ENCODE results near the gene CACNG3. TPM values are rescaled to one million over a fixed set of nuclear protein-coding genes. Genes with fewer than 3 reads are reported as not detected.

The CACNG3 gene
- total RNA-seq, 1 experiment from 2014 or later, result not detected

DNA sequence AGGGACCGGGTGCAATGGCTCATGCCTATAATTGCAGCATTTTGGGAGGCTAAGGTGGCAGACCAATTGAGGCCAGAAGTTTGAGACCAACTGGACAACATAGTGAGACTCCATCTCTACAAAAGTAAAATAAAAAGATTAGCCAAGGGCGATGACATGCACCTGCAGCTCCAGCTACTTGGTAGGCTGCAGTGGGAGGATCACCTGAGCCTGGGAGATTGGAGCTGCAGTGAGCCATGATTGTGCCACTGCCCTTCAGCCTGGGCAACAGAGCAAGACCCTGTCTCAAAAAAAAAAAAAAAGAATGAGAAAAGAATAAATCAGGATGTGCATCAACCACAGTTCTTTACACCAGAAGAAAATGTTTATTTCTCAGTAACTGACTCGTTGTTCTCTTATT, 76.0 kb downstream of the CACNG3 start:
- intact Hi-C loops (cut with micrococcal nuclease), result no loop called here
- TF ChIP-seq, protein P1, sequence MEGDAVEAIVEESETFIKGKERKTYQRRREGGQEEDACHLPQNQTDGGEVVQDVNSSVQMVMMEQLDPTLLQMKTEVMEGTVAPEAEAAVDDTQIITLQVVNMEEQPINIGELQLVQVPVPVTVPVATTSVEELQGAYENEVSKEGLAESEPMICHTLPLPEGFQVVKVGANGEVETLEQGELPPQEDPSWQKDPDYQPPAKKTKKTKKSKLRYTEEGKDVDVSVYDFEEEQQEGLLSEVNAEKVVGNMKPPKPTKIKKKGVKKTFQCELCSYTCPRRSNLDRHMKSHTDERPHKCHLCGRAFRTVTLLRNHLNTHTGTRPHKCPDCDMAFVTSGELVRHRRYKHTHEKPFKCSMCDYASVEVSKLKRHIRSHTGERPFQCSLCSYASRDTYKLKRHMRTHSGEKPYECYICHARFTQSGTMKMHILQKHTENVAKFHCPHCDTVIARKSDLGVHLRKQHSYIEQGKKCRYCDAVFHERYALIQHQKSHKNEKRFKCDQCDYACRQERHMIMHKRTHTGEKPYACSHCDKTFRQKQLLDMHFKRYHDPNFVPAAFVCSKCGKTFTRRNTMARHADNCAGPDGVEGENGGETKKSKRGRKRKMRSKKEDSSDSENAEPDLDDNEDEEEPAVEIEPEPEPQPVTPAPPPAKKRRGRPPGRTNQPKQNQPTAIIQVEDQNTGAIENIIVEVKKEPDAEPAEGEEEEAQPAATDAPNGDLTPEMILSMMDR (conservative IDR thresholded peaks at IDR 0.05; ENCODE audit: low read depth, low read length), result no peak
- TF ChIP-seq EZH2phosphoT487 (IDR thresholded peaks at IDR 0.05; ENCODE audit: borderline replicate concordance, low read length) (no peak), EZH2 (IDR thresholded peaks at IDR 0.05; ENCODE audit: low read length, unreplicated experiment) (no peak)
- no peaks in the 10 kb centered on the region for H3K4me1 ChIP-seq (ENCODE audit: insufficient read depth, low read length)
- no peaks in the 10 kb centered on the region for H3K9me3 ChIP-seq (ENCODE audit: low read length)
- no TSS peak for BruUV-seq (replicated peaks)
- ATAC-seq (no peak), DNase-seq (no peak)
- H3K9ac ChIP-seq (ENCODE audit: low read length), result no peak overlapping the region
- H3K27ac ChIP-seq (ENCODE audit: low read length), result no peak overlapping the region
- H3F3A ChIP-seq (ENCODE audit: low read length, unreplicated experiment), result no peaks in the 10 kb centered on the region
- no peaks in the 10 kb centered on the region for H4K20me1 ChIP-seq (ENCODE audit: low read length)
- H3K4me2 ChIP-seq (ENCODE audit: low read length), result no peak overlapping the region
- no peak overlapping the region for H2AFZ ChIP-seq (ENCODE audit: low read length)
- no peaks in the 10 kb centered on the region for H3K9me2 ChIP-seq (replicated peaks; ENCODE audit: low read length)
- POLR2A ChIA-PET (ENCODE audit: unreplicated experiment), result no interaction called here
- CTCF ChIA-PET, result no interaction called here
- H3K4me3 ChIP-seq (ENCODE audit: low read length), result no peak overlapping the region
- no peaks in the 10 kb centered on the region for H3K36me3 ChIP-seq (ENCODE audit: low read depth, low read length)
- H3K27me3 ChIP-seq (ENCODE audit: low read length), result no peaks in the 10 kb centered on the region
- no peaks in the 10 kb centered on the region for H3K79me2 ChIP-seq (ENCODE audit: low read length)

DNA sequence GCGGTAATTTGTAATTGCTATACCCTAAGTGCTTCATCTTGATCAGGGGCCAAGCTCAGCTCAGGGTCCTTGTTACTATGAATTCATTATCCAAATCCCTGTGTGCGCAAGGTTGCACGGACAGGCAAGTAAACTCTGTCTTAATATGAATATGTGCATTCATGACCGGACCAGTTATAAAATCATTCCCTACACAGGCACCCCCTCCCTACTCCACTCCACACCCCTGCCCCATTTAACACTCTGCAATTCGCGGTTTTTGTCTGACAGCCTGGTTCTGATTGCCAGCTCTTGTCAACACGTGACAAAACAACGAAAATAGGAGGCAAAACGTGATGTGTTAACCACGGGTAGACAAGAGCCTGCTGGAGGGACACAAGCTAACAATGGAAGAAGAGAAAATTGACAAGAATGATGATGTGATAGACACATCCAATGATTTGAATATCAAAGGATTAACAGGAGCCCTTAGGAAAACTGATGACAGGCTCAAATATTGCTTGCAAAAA, 76.5 kb downstream of the CACNG3 start:
- Histone ChIP-seq H2AFZ (ENCODE audit: low read length) (no peak overlapping the region), H3K9me3 (ENCODE audit: low read length) (no peaks in the 10 kb centered on the region), H3K27ac (ENCODE audit: low read length) (no peak overlapping the region), H3K79me2 (ENCODE audit: low read length) (no peaks in the 10 kb centered on the region), H3K4me1 (ENCODE audit: insufficient read depth, low read length) (no peaks in the 10 kb centered on the region), H3K4me3 (ENCODE audit: low read length) (no peak overlapping the region), H3K9me2 (replicated peaks; ENCODE audit: low read length) (no peaks in the 10 kb centered on the region), H3K9ac (ENCODE audit: low read length) (no peak overlapping the region), H3K36me3 (ENCODE audit: low read depth, low read length) (no peaks in the 10 kb centered on the region), H3K4me2 (ENCODE audit: low read length) (no peak overlapping the region), H3K27me3 (ENCODE audit: low read length) (no peaks in the 10 kb centered on the region), H3F3A (ENCODE audit: low read length, unreplicated experiment) (no peaks in the 10 kb centered on the region), H4K20me1 (ENCODE audit: low read length) (no peaks in the 10 kb centered on the region)
- ATAC-seq (no peak), DNase-seq (no peak)
- ChIA-PET POLR2A (ENCODE audit: unreplicated experiment) (no interaction called here), CTCF (no interaction called here)
- intact Hi-C loops (cut with micrococcal nuclease), result no loop called here
- BruUV-seq (replicated peaks), result no TSS peak
- TF ChIP-seq EZH2phosphoT487 (IDR thresholded peaks at IDR 0.05; ENCODE audit: borderline replicate concordance, low read length) (no peak), EZH2 (IDR thresholded peaks at IDR 0.05; ENCODE audit: low read length, unreplicated experiment) (no peak)
- TF ChIP-seq, protein P1 (conservative IDR thresholded peaks at IDR 0.05; ENCODE audit: low read depth, low read length), result no peak

DNA sequence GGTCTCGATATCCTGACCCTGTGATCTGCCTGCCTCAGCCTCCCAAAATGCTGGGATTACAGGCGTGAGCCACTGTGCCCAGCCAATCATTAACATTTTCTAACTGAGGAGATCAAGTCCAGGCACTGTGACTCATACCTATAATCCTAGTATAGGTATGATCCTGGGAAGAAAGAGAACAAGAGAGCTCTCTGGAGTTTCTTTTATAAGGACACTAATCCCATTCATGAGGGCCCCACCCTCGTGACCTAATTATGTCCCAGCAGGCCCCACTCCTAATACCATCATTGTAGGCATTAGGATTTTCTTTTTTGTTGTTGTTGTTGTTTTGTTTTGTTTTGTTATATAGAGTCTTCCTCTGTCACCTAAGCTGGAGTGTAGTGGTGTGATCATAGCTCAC, 80.4 kb downstream of the CACNG3 start:
- Histone ChIP-seq H3K9me2 (replicated peaks; ENCODE audit: low read length) (no peaks in the 10 kb centered on the region), H3K27ac (ENCODE audit: low read length) (no peak overlapping the region), H3K27me3 (ENCODE audit: low read length) (peaks cover 19% of the 10 kb centered on the region), H2AFZ (ENCODE audit: low read length) (no peak overlapping the region), H3K9ac (ENCODE audit: low read length) (no peak overlapping the region), H4K20me1 (ENCODE audit: low read length) (no peaks in the 10 kb centered on the region), H3K4me3 (ENCODE audit: low read length) (no peak overlapping the region), H3K79me2 (ENCODE audit: low read length) (no peaks in the 10 kb centered on the region), H3K36me3 (ENCODE audit: low read depth, low read length) (no peaks in the 10 kb centered on the region), H3K9me3 (ENCODE audit: low read length) (no peaks in the 10 kb centered on the region), H3F3A (ENCODE audit: low read length, unreplicated experiment) (no peaks in the 10 kb centered on the region), H3K4me1 (ENCODE audit: insufficient read depth, low read length) (no peaks in the 10 kb centered on the region), H3K4me2 (ENCODE audit: low read length) (no peak overlapping the region)
- DNase-seq, result no peak
- POLR2A ChIA-PET (ENCODE audit: unreplicated experiment), result no interaction called here
- CTCF ChIA-PET, result no interaction called here
- intact Hi-C loops (cut with micrococcal nuclease), result no loop called here
- ATAC-seq, result no peak
- TF ChIP-seq, protein P1 (conservative IDR thresholded peaks at IDR 0.05; ENCODE audit: low read depth, low read length), result no peak
- no peak for TF ChIP-seq EZH2phosphoT487 (IDR thresholded peaks at IDR 0.05; ENCODE audit: borderline replicate concordance, low read length)
- TF ChIP-seq EZH2 (IDR thresholded peaks at IDR 0.05; ENCODE audit: low read length, unreplicated experiment), result no peak
- no TSS peak for BruUV-seq (replicated peaks)

All from PC-3 (cell line).